ENCODE measurements around the gene BRD1. TPM values are rescaled to one million over a fixed set of nuclear protein-coding genes. Genes with fewer than 3 reads are reported as not detected.
A peak's percentile ranks its signal among the peaks of the same experiment; 100 is the strongest.

Gene BRD1
- polyA plus RNA-seq, 1 experiment: 4.6 TPM

- Histone ChIP-seq H3K27me3 (ENCODE audit: control insufficient read depth, insufficient read depth, low read length) (peaks cover 21% of the 10 kb centered on the region), H3K9me3 (ENCODE audit: control insufficient read depth, insufficient read depth, low read length) (no peaks in the 10 kb centered on the region; the same call in 1 of the 2 replicates), H3K27ac (ENCODE audit: low read depth, low read length) (no peak overlapping the region), H3K4me3 (ENCODE audit: low read depth, low read length) (no peak overlapping the region)
- TF ChIP-seq CTCF (IDR thresholded peaks at IDR 0.05; ENCODE audit: low read depth, low read length): no peak
- ChIA-PET CTCF (no interaction called here), POLR2A (no interaction called here)
- no peak for DNase-seq (ENCODE audit: low read depth, low spot score)
Measured at GRCh38 chr22:49726701-49727101, 101.0 kb downstream of the BRD1 start.

- CTCF ChIA-PET: no interaction called here
- Histone ChIP-seq H3K9me3 (ENCODE audit: control insufficient read depth, insufficient read depth, low read length) (no peaks in the 10 kb centered on the region; the same call in 1 of the 2 replicates), H3K27ac (ENCODE audit: low read depth, low read length) (no peak overlapping the region), H3K4me3 (ENCODE audit: low read depth, low read length) (no peak overlapping the region), H3K27me3 (ENCODE audit: control insufficient read depth, insufficient read depth, low read length) (peaks cover 21% of the 10 kb centered on the region)
- no peak for TF ChIP-seq CTCF (IDR thresholded peaks at IDR 0.05; ENCODE audit: low read depth, low read length)
- POLR2A ChIA-PET: no interaction called here
- no peak for DNase-seq (ENCODE audit: low read depth, low spot score)
Measured at GRCh38 chr22:49726022-49726681, 101.5 kb downstream of the BRD1 start.

- POLR2A ChIA-PET: no interaction called here
- H3K9me3 ChIP-seq (ENCODE audit: control insufficient read depth, insufficient read depth, low read length): no peaks in the 10 kb centered on the region; the same call in 1 of the 2 replicates
- H3K27me3 ChIP-seq (ENCODE audit: control insufficient read depth, insufficient read depth, low read length): peaks cover 21% of the 10 kb centered on the region
- H3K4me3 ChIP-seq (ENCODE audit: low read depth, low read length): no peak overlapping the region
- H3K27ac ChIP-seq (ENCODE audit: low read depth, low read length): no peak overlapping the region
- TF ChIP-seq CTCF (IDR thresholded peaks at IDR 0.05; ENCODE audit: low read depth, low read length): no peak
- DNase-seq (ENCODE audit: low read depth, low spot score): no peak
- CTCF ChIA-PET: no interaction called here
Measured at GRCh38 chr22:49725516-49725915, 102.2 kb downstream of the BRD1 start.

GRCh38 chr22:49724893-49725489 lies 102.7 kb downstream of the BRD1 start:
- Histone ChIP-seq H3K9me3 (ENCODE audit: control insufficient read depth, insufficient read depth, low read length) (no peaks in the 10 kb centered on the region; the same call in 1 of the 2 replicates), H3K4me3 (ENCODE audit: low read depth, low read length) (no peak overlapping the region), H3K27me3 (ENCODE audit: control insufficient read depth, insufficient read depth, low read length) (peaks cover 21% of the 10 kb centered on the region), H3K27ac (ENCODE audit: low read depth, low read length) (no peak overlapping the region)
- peak; percentile 47 for TF ChIP-seq CTCF (IDR thresholded peaks at IDR 0.05; ENCODE audit: low read depth, low read length)
- POLR2A ChIA-PET: no interaction called here
- CTCF ChIA-PET: no interaction called here
- no peak for DNase-seq (ENCODE audit: low read depth, low spot score)

GRCh38 chr22:49724030-49724892 lies 103.4 kb downstream of the BRD1 start:
- H3K4me3 ChIP-seq (ENCODE audit: low read depth, low read length): no peak overlapping the region
- no peak for TF ChIP-seq CTCF (IDR thresholded peaks at IDR 0.05; ENCODE audit: low read depth, low read length)
- H3K9me3 ChIP-seq (ENCODE audit: control insufficient read depth, insufficient read depth, low read length): no peaks in the 10 kb centered on the region; the same call in 1 of the 2 replicates
- CTCF ChIA-PET: no interaction called here
- peaks cover 21% of the 10 kb centered on the region for H3K27me3 ChIP-seq (ENCODE audit: control insufficient read depth, insufficient read depth, low read length)
- H3K27ac ChIP-seq (ENCODE audit: low read depth, low read length): no peak overlapping the region
- DNase-seq (ENCODE audit: low read depth, low spot score): no peak
- POLR2A ChIA-PET: no interaction called here
